Measurements from ENCODE around the gene KCNAB1. TPM values are rescaled to one million over a fixed set of nuclear protein-coding genes. Genes with fewer than 3 reads are reported as not detected.

KCNAB1 gene
- total and polyA plus RNA-seq, 2 donors (not counting 1 experiment from before 2014, with no cell fraction given), result not detected

DNA sequence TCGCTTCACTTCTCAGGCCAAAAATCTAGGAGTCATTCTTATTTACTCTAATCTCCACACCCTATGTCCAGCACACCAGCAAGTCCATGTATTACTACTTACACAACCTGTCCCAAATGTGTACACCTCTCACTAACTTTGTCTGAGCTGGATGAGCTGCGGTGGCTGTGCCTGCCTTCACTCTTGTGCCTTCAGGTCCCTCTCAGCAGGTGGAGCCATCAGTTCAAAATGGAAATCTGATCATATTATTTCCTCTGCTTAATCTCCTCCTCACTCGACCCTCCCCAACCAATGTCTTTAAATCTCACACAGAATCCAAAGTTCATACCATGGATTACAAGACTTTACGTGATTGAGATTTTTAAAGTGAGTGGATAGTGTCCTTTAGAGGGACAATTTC lies 351.8 kb downstream of the KCNAB1 start:
- peaks cover 19% of the 10 kb centered on the region for H3K27me3 Mint-ChIP-seq
- CTCF ChIA-PET, result interaction anchor here (4.0 kb wide), 1 partner anchor 36 kb away, joined by 42 read pairs; no protein-coding TSS in a partner anchor
- no peaks in the 10 kb centered on the region for H3K4me1 Mint-ChIP-seq
- Histone ChIP-seq H3K4me1 (ENCODE audit: control insufficient read depth in 2 of 2, insufficient read depth in 2 of 2, low read length in 2 of 2) (no peaks in the 10 kb centered on the region), H3K9me3 (ENCODE audit: control extremely low read depth in 1 of 3, control insufficient read depth in 2 of 3, insufficient read depth in 1 of 3, low read length in 2 of 3) (no peaks in the 10 kb centered on the region), H3K4me2 (replicated peaks; ENCODE audit: low read depth, low read length, poor library complexity, severe bottlenecking) (no peak overlapping the region), H4K20me1 (ENCODE audit: control insufficient read depth, insufficient read depth, low read length, poor library complexity, severe bottlenecking) (no peaks in the 10 kb centered on the region), H3K27me3 (replicated peaks in 1 of 4; ENCODE audit: control extremely low read depth in 1 of 4, control insufficient read depth in 3 of 4, insufficient read depth in 4 of 4, low read length in 3 of 4) (peaks cover 0 to 6% (median 2%) of the 10 kb centered on the region in 4 experiments), H3K79me2 (ENCODE audit: control insufficient read depth, insufficient read depth, low read length) (no peaks in the 10 kb centered on the region), H2AFZ (ENCODE audit: insufficient read depth, low read depth, low read length, poor library complexity, severe bottlenecking) (no peak overlapping the region), H3K27ac (ENCODE audit: low read length in 2 of 2) (no peak overlapping the region), H3K9ac (ENCODE audit: low read length) (no peak overlapping the region), H3K4me3 (ENCODE audit: control extremely low read depth in 1 of 5, extremely low read depth in 1 of 5, insufficient read depth in 1 of 5, low read depth in 2 of 5, low read length in 4 of 5) (no peak overlapping the region), H3K36me3 (replicated peaks in 1 of 2; ENCODE audit: control extremely low read depth in 1 of 2, control insufficient read depth in 1 of 2, extremely low read depth in 1 of 2, insufficient read depth in 2 of 2, low read length in 1 of 2) (no peaks in the 10 kb centered on the region)
- H3K4me3 Mint-ChIP-seq, result no peak overlapping the region
- H3K9me3 Mint-ChIP-seq (ENCODE audit: insufficient read depth), result no peaks in the 10 kb centered on the region
- POLR2A ChIA-PET, result no interaction called here
- no peak overlapping the region for H3K27ac Mint-ChIP-seq
- WGBS (ENCODE audit: insufficient coverage), result 97% methylated on average over 2 of the region's 4 CpGs
- DNase-seq (no peak), ATAC-seq (ENCODE audit: low read depth) (no peak)
- intact Hi-C loops (cut with micrococcal nuclease), result loop anchor here (1.0 kb wide), 1 partner anchor 37 kb away; no protein-coding TSS in a partner anchor
- TF ChIP-seq EZH2 (IDR thresholded peaks at IDR 0.05; ENCODE audit: borderline replicate concordance, insufficient read depth, low read depth, low read length, poor library complexity, severe bottlenecking), result no peak
- TF ChIP-seq, protein P1, sequence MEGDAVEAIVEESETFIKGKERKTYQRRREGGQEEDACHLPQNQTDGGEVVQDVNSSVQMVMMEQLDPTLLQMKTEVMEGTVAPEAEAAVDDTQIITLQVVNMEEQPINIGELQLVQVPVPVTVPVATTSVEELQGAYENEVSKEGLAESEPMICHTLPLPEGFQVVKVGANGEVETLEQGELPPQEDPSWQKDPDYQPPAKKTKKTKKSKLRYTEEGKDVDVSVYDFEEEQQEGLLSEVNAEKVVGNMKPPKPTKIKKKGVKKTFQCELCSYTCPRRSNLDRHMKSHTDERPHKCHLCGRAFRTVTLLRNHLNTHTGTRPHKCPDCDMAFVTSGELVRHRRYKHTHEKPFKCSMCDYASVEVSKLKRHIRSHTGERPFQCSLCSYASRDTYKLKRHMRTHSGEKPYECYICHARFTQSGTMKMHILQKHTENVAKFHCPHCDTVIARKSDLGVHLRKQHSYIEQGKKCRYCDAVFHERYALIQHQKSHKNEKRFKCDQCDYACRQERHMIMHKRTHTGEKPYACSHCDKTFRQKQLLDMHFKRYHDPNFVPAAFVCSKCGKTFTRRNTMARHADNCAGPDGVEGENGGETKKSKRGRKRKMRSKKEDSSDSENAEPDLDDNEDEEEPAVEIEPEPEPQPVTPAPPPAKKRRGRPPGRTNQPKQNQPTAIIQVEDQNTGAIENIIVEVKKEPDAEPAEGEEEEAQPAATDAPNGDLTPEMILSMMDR (IDR thresholded peaks at IDR 0.05), result no peak

DNA sequence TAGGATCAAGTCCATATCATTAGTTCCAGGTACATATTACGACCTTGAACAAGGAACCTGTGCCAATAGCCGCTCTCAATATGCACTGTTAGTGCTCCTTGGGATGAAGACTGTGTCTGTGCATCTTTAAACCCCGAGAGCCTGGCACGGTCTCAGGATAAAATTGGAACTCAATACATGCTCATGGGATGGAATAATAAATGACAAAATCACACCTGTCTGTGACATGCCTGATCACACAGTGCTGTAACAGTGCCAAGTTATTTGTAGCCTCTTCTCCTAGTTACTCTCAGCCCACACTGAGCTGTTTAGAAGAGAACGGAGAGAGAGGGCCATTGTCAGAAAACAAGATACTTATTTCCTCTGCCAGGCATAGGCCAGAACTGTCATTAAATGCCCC lies 352.3 kb downstream of the KCNAB1 start:
- no peaks in the 10 kb centered on the region for H3K4me1 Mint-ChIP-seq
- TF ChIP-seq, protein P1 (IDR thresholded peaks at IDR 0.05), result no peak
- TF ChIP-seq EZH2 (IDR thresholded peaks at IDR 0.05; ENCODE audit: borderline replicate concordance, insufficient read depth, low read depth, low read length, poor library complexity, severe bottlenecking), result no peak
- Histone ChIP-seq H3K36me3 (replicated peaks in 1 of 2; ENCODE audit: control extremely low read depth in 1 of 2, control insufficient read depth in 1 of 2, extremely low read depth in 1 of 2, insufficient read depth in 2 of 2, low read length in 1 of 2) (no peaks in the 10 kb centered on the region), H2AFZ (ENCODE audit: insufficient read depth, low read depth, low read length, poor library complexity, severe bottlenecking) (no peak overlapping the region), H3K4me1 (ENCODE audit: control insufficient read depth in 2 of 2, insufficient read depth in 2 of 2, low read length in 2 of 2) (no peaks in the 10 kb centered on the region), H3K9me3 (ENCODE audit: control extremely low read depth in 1 of 3, control insufficient read depth in 2 of 3, insufficient read depth in 1 of 3, low read length in 2 of 3) (no peaks in the 10 kb centered on the region), H4K20me1 (ENCODE audit: control insufficient read depth, insufficient read depth, low read length, poor library complexity, severe bottlenecking) (no peaks in the 10 kb centered on the region), H3K4me3 (ENCODE audit: control extremely low read depth in 1 of 5, extremely low read depth in 1 of 5, insufficient read depth in 1 of 5, low read depth in 2 of 5, low read length in 4 of 5) (no peak overlapping the region), H3K4me2 (replicated peaks; ENCODE audit: low read depth, low read length, poor library complexity, severe bottlenecking) (no peak overlapping the region), H3K27me3 (replicated peaks in 1 of 4; ENCODE audit: control extremely low read depth in 1 of 4, control insufficient read depth in 3 of 4, insufficient read depth in 4 of 4, low read length in 3 of 4) (peaks cover 0 to 6% (median 2%) of the 10 kb centered on the region in 4 experiments), H3K27ac (ENCODE audit: low read length in 2 of 2) (no peak overlapping the region), H3K79me2 (ENCODE audit: control insufficient read depth, insufficient read depth, low read length) (no peaks in the 10 kb centered on the region), H3K9ac (ENCODE audit: low read length) (no peak overlapping the region)
- 100% methylated on average over 4 of the region's 5 CpGs for WGBS (ENCODE audit: insufficient coverage)
- no peak overlapping the region for H3K27ac Mint-ChIP-seq
- CTCF ChIA-PET, result interaction anchor here (4.0 kb wide), 1 partner anchor 36 kb away, joined by 42 read pairs; no protein-coding TSS in a partner anchor
- peaks cover 21% of the 10 kb centered on the region for H3K27me3 Mint-ChIP-seq
- H3K9me3 Mint-ChIP-seq (ENCODE audit: insufficient read depth), result no peaks in the 10 kb centered on the region
- POLR2A ChIA-PET, result no interaction called here
- H3K4me3 Mint-ChIP-seq, result no peak overlapping the region
- ATAC-seq (ENCODE audit: low read depth) (no peak), DNase-seq (no peak)
- intact Hi-C loops (cut with micrococcal nuclease), result loop anchor here (1.0 kb wide), 1 partner anchor 37 kb away; no protein-coding TSS in a partner anchor

Measured in B cell (primary cell).